GM23338 (cell line): Measurements from ENCODE around the gene UTS2R. TPM values are rescaled to one million over a fixed set of nuclear protein-coding genes. Genes with fewer than 3 reads are reported as not detected.

Experiments used
- ATAC-seq: fragments of 200-7000 bp; cut with Tn5 transposase; 3 replicates; pipeline ENCODE4 v1.9.1; 2020
- DNase-seq: peaks from one replicate; pipeline ENCODE4 v3.0.0-alpha.2; 2015; ENCODE audit warnings: low spot score
- H2AFZ ChIP-seq: fragments of 200-600 bp; sonication (generic); 2 replicates; pipeline ENCODE4 v1.8.0; 2016; ENCODE audit warnings: antibody characterized with exemption, mild to moderate bottlenecking, moderate library complexity
- H3F3A ChIP-seq: fragments of 200-600 bp; sonication (generic); replicated peaks from 2 replicates; pipeline ENCODE4 v1.8.0; 2017; ENCODE audit warnings: antibody characterized with exemption, mixed run types, low read depth
- H3K27ac ChIP-seq: fragments of 200-600 bp; sonication (generic); 2 replicates; pipeline ENCODE4 v1.6.1; 2016; ENCODE audit warnings: low read depth
- H3K27me3 ChIP-seq: fragments of 200-600 bp; sonication (generic); 2 replicates; pipeline ENCODE4 v1.8.0; 2016; ENCODE audit warnings: mild to moderate bottlenecking, mixed run types, moderate library complexity; ENCODE audit not compliant: insufficient read depth
- H3K36me3 ChIP-seq: fragments of 200-600 bp; sonication (generic); 2 replicates; pipeline ENCODE4 v1.8.0; 2016; ENCODE audit warnings: mild to moderate bottlenecking; ENCODE audit not compliant: insufficient read depth
- H3K4me1 ChIP-seq: fragments of 200-600 bp; sonication (generic); 2 replicates; pipeline ENCODE4 v1.8.0; 2016; ENCODE audit warnings: mild to moderate bottlenecking, moderate library complexity; ENCODE audit not compliant: insufficient read depth
- H3K4me2 ChIP-seq: fragments of 200-600 bp; sonication (generic); 2 replicates; pipeline ENCODE4 v1.7.1; 2017; ENCODE audit warnings: mixed run types
- H3K4me3 ChIP-seq: fragments of 200-600 bp; sonication (generic); 2 replicates; pipeline ENCODE4 v1.6.1; 2016; ENCODE audit warnings: mixed run types
- H3K79me2 ChIP-seq: fragments of 200-600 bp; sonication (generic); replicated peaks from 2 replicates; pipeline ENCODE4 v1.8.0; 2017; ENCODE audit warnings: mild to moderate bottlenecking; ENCODE audit not compliant: insufficient read depth
- H3K9me2 ChIP-seq: fragments of 200-600 bp; sonication (generic); 2 replicates; pipeline ENCODE4 v1.8.0; 2017; ENCODE audit not compliant: insufficient read depth
- H4K20me1 ChIP-seq: fragments of 200-600 bp; sonication (generic); replicated peaks from 2 replicates; pipeline ENCODE4 v1.8.0; 2017; ENCODE audit warnings: mild to moderate bottlenecking; ENCODE audit not compliant: insufficient read depth
- H3K27ac Mint-ChIP-seq: 2 replicates; pipeline ENCODE4 v1.8.0; 2020; ENCODE audit warnings: inconsistent platforms, mild to moderate bottlenecking, moderate library complexity, mixed read lengths
- H3K27me3 Mint-ChIP-seq: 3 replicates; pipeline ENCODE4 v1.8.0; 2022; ENCODE audit warnings: low read depth, mild to moderate bottlenecking, moderate library complexity, mixed read lengths, inconsistent platforms; ENCODE audit not compliant: insufficient read depth, poor library complexity
- H3K36me3 Mint-ChIP-seq: 3 replicates; pipeline ENCODE4 v1.8.0; 2021; ENCODE audit warnings: low read depth, mild to moderate bottlenecking, inconsistent platforms, moderate library complexity, mixed read lengths
- H3K4me1 Mint-ChIP-seq: 3 replicates; pipeline ENCODE4 v1.8.0; 2020; ENCODE audit warnings: mild to moderate bottlenecking, inconsistent platforms, mixed read lengths
- H3K4me3 Mint-ChIP-seq: 3 replicates; pipeline ENCODE4 v1.8.0; 2021; ENCODE audit warnings: moderate library complexity, mild to moderate bottlenecking, inconsistent platforms, mixed read lengths
- H3K9me3 Mint-ChIP-seq: 3 replicates; pipeline ENCODE4 v1.8.0; 2020; ENCODE audit warnings: moderate library complexity, mild to moderate bottlenecking, inconsistent platforms, mixed read lengths
- CREB1 ChIP-seq: fragments of 250-450 bp; sonication (Bioruptor Pico); IDR thresholded peaks from 2 replicates; pipeline ENCODE4 v1.5.0; 2020; ENCODE audit warnings: low read depth, mild to moderate bottlenecking, moderate library complexity
- CTCF ChIP-seq, 2 experiments: fragments of 200-600 bp in 1 of 2; sonication (generic) in 1 of 2; conservative IDR thresholded peaks; 2 replicates each; pipeline versions ENCODE4 v1.5.1 to v1.6.1; 2016 to 2017; ENCODE audit warnings: antibody characterized with exemption in 2 of 2, low read depth in 2 of 2, mild to moderate bottlenecking in 2 of 2, moderate library complexity in 1 of 2
- ETS1 ChIP-seq: IDR thresholded peaks from 2 replicates; pipeline ENCODE4 v1.6.1; 2016; ENCODE audit warnings: antibody characterized with exemption
- EZH2 ChIP-seq: fragments of 200-600 bp; sonication (generic); IDR thresholded peaks from one replicate; pipeline ENCODE4 v1.8.0; 2017; ENCODE audit warnings: antibody characterized with exemption, mild to moderate bottlenecking, low read depth; ENCODE audit not compliant: unreplicated experiment
- EZH2phosphoT487 ChIP-seq: fragments of 200-600 bp; sonication (generic); IDR thresholded peaks from one replicate; pipeline ENCODE4 v1.8.1; 2018; ENCODE audit warnings: antibody characterized with exemption; ENCODE audit not compliant: unreplicated experiment
- JUNB ChIP-seq: IDR thresholded peaks from one replicate; pipeline ENCODE4 v1.6.1; 2016; ENCODE audit warnings: antibody characterized with exemption; ENCODE audit not compliant: unreplicated experiment
- NANOG ChIP-seq: IDR thresholded peaks from 2 replicates; pipeline ENCODE4 v1.6.1; 2016; ENCODE audit warnings: antibody characterized with exemption, borderline replicate concordance
- POLR2AphosphoS5 ChIP-seq: IDR thresholded peaks from 2 replicates; pipeline ENCODE4 v1.6.1; 2016; ENCODE audit warnings: antibody characterized with exemption, low read depth
- REST ChIP-seq: IDR thresholded peaks from one replicate; pipeline ENCODE4 v1.6.1; 2018; ENCODE audit warnings: antibody characterized with exemption; ENCODE audit not compliant: unreplicated experiment
- STAT1 ChIP-seq: IDR thresholded peaks from one replicate; pipeline ENCODE4 v1.6.1; 2016; ENCODE audit warnings: antibody characterized with exemption; ENCODE audit not compliant: unreplicated experiment
- ZNF114 ChIP-seq: fragments of 250-450 bp; sonication (Bioruptor Pico); IDR thresholded peaks from 2 replicates; pipeline ENCODE4 v1.5.0; 2020; ENCODE audit warnings: mild to moderate bottlenecking, moderate library complexity
- ZNF331 ChIP-seq: fragments of 250-450 bp; sonication (Bioruptor Pico); IDR thresholded peaks from 2 replicates; pipeline ENCODE4 v1.5.0; 2020; ENCODE audit warnings: low read depth, mild to moderate bottlenecking, moderate library complexity
- ZNF462 ChIP-seq: fragments of 250-450 bp; sonication (Bioruptor Pico); IDR thresholded peaks from 2 replicates; pipeline ENCODE4 v1.5.0; 2020; ENCODE audit warnings: mild to moderate bottlenecking, moderate library complexity
- polyA plus RNA-seq: library from polyadenylated mRNA; unstranded; fragments of >200 nt; fragmentation: Nextera tagmentation; extraction: Ambion mirVana; gene quantifications from 2 replicates; pipeline ENCODE4 v1.2.1, GENCODE V29; 2016
- total RNA-seq: library from RNA; depleted of rRNA; stranded (reverse); fragments of >200 nt; shearing (Covaris generic); gene quantifications from 2 replicates; pipeline ENCODE4 v1.2.3, GENCODE V29; 2014

Gene UTS2R
- total and polyA plus RNA-seq, 2 experiments from 2014 or later = 0.49 TPM; not detected in 1

GRCh38 chr17:82416264-82416663 lies 44.7 kb downstream of the UTS2R start:
- no peaks in the 10 kb centered on the region for H3K27me3 ChIP-seq
- H3K4me1 ChIP-seq = peaks cover 19% of the 10 kb centered on the region
- H3K4me3 Mint-ChIP-seq = no peak overlapping the region
- H3K27ac ChIP-seq = no peak overlapping the region
- H3K4me2 ChIP-seq = no peak overlapping the region
- DNase-seq (no peak), ATAC-seq (no peak)
- no peak overlapping the region for H2AFZ ChIP-seq
- H3K9me2 ChIP-seq = no peaks in the 10 kb centered on the region
- H3K4me1 Mint-ChIP-seq = peaks cover 13% of the 10 kb centered on the region
- peaks cover 8% of the 10 kb centered on the region for H4K20me1 ChIP-seq
- TF ChIP-seq EZH2 (no peak), POLR2AphosphoS5 (no peak), ZNF462 (CRISPR knock-in tag) (no peak), EZH2phosphoT487 (no peak), JUNB (no peak), ETS1 (no peak), STAT1 (no peak), CREB1 (CRISPR knock-in tag) (no peak), ZNF114 (no peak), REST (no peak), ZNF331 (no peak), CTCF (conservative IDR thresholded peaks at IDR 0.05; ENCODE audit: low read depth in 2 of 2) (no peak), NANOG (no peak)
- no peaks in the 10 kb centered on the region for H3K79me2 ChIP-seq
- no peaks in the 10 kb centered on the region for H3K36me3 ChIP-seq
- peaks cover 8% of the 10 kb centered on the region for H3K27me3 Mint-ChIP-seq
- no peak overlapping the region for H3K4me3 ChIP-seq
- peaks cover 6% of the 10 kb centered on the region; the same call in 2 of the 3 replicates for H3K9me3 Mint-ChIP-seq
- no peak overlapping the region for H3K27ac Mint-ChIP-seq
- no peaks in the 10 kb centered on the region; the same call in none of the 2 replicates for H3F3A ChIP-seq
- H3K36me3 Mint-ChIP-seq = peaks cover 17% of the 10 kb centered on the region
